HepG2 (cell line): Measurements from ENCODE around the gene SMIM38.

ENCODE experiments used
- AFF4 ChIP-seq: sonication (generic); formaldehyde crosslinking; IDR thresholded peaks from 2 replicates; pipeline ENCODE4 v1.4.0; 2020; ENCODE audit warnings: missing genetic modification reagents
- ATF7 ChIP-seq, 2 experiments: fragments of 450-650 bp in 1 of 2; sonication (generic) in 1 of 2; formaldehyde crosslinking in 1 of 2; IDR thresholded peaks; 2 replicates each; pipeline versions ENCODE4 v1.4.0 to v1.6.1; 2016 to 2020; ENCODE audit warnings: antibody characterized with exemption in 1 of 2, mild to moderate bottlenecking in 1 of 2, missing genetic modification reagents in 1 of 2
- BCL3 ChIP-seq: sonication (generic); formaldehyde crosslinking; IDR thresholded peaks from 2 replicates; pipeline ENCODE4 v1.5.1; 2020; ENCODE audit warnings: mild to moderate bottlenecking, missing genetic modification reagents, moderate library complexity
- CEBPZ ChIP-seq: IDR thresholded peaks from 2 replicates; pipeline ENCODE4 v1.6.1; 2012; ENCODE audit warnings: low read length, improper control_type of control experiment
- EZH2 ChIP-seq: conservative IDR thresholded peaks from 2 replicates; pipeline ENCODE4 v1.6.1; 2012; ENCODE audit warnings: mild to moderate bottlenecking, low read depth, low read length, moderate library complexity
- JUN ChIP-seq: sonication (generic); formaldehyde crosslinking; IDR thresholded peaks from 2 replicates; pipeline ENCODE4 v1.4.0; 2020; ENCODE audit warnings: mild to moderate bottlenecking, missing genetic modification reagents
- MAX ChIP-seq: IDR thresholded peaks from 2 replicates; pipeline ENCODE4 v1.6.1; 2012; ENCODE audit warnings: inconsistent platforms
- PRDM10 ChIP-seq: sonication (generic); formaldehyde crosslinking; IDR thresholded peaks from 2 replicates; pipeline ENCODE4 v1.4.0; 2020; ENCODE audit warnings: low read depth, missing genetic modification reagents
- SRSF9 ChIP-seq: fragments of 200-400 bp; formaldehyde crosslinking; IDR thresholded peaks from 2 replicates; pipeline ENCODE4 v1.6.1; 2018; ENCODE audit warnings: borderline replicate concordance, mild to moderate bottlenecking, low read depth, low read length; ENCODE audit not compliant: insufficient read depth, poor library complexity, severe bottlenecking
- SSRP1 ChIP-seq: IDR thresholded peaks from 2 replicates; pipeline ENCODE4 v1.6.1; 2016; ENCODE audit warnings: control low read depth
- ZNF124 ChIP-seq: sonication (generic); formaldehyde crosslinking; IDR thresholded peaks from 2 replicates; pipeline ENCODE4 v1.4.0; 2020; ENCODE audit warnings: missing genetic modification reagents
- ZNF276 ChIP-seq: sonication (generic); formaldehyde crosslinking; IDR thresholded peaks from 2 replicates; pipeline ENCODE4 v1.4.0; 2020; ENCODE audit warnings: mild to moderate bottlenecking, low read depth, missing genetic modification reagents
- ZNF282 ChIP-seq: fragments of 450-650 bp; IDR thresholded peaks from 2 replicates; pipeline ENCODE4 v1.6.1; 2018; ENCODE audit not compliant: partially characterized antibody
- ZNF768 ChIP-seq: sonication (generic); formaldehyde crosslinking; IDR thresholded peaks from 2 replicates; pipeline ENCODE4 v1.4.0; 2020; ENCODE audit warnings: missing genetic modification reagents

GRCh38 chr11:69167916-69168691, 12.4 kb downstream of the SMIM38 start:
- no peak for TF ChIP-seq SSRP1 (CRISPR knock-in tag)
- no peak for TF ChIP-seq SRSF9
- no peak for TF ChIP-seq ZNF276 (CRISPR knock-in tag)
- TF ChIP-seq PRDM10 (CRISPR knock-in tag): no peak
- no peak for TF ChIP-seq MAX
- no peak for TF ChIP-seq BCL3 (CRISPR knock-in tag)
- no peak for TF ChIP-seq EZH2
- no peak for TF ChIP-seq CEBPZ
- no peak for TF ChIP-seq ZNF124 (CRISPR knock-in tag)
- TF ChIP-seq ATF7 (IDR thresholded peaks at IDR 0.05): no peak
- no peak for TF ChIP-seq ATF7 (CRISPR knock-in tag; IDR thresholded peaks at IDR 0.05)
- no peak for TF ChIP-seq AFF4
- TF ChIP-seq JUN: no peak
- TF ChIP-seq ZNF282: no peak
- TF ChIP-seq ZNF768: no peak
